Mesenteric fat pad (tissue), 1 donor: ENCODE data around the gene PDPR. TPM values are rescaled to one million over a fixed set of nuclear protein-coding genes. Genes with fewer than 3 reads are reported as not detected.
"Not testable (repeated sequence)": the region's sequence is repeated elsewhere in the genome, so short reads cannot be mapped to it uniquely, and the experiment has no call there.

Source experiments
- DNase-seq: peaks from one replicate; pipeline ENCODE4 v3.0.0-alpha.2; 2020; ENCODE audit warnings: low spot score
- total RNA-seq: library from RNA; stranded (reverse); fragmentation: NEBNext Ultra II Directional; extraction: Animal tissue kit (Norgen Biotek cat#: 25700); gene quantifications from one replicate; pipeline ENCODE4 v1.2.1, GENCODE V29; 2021
- donor health status: DM: yes; HTN: yes; CAD: no.

PDPR gene
- total RNA-seq, 1 donor from 2014 or later, result 33.5 TPM

GRCh38 chr16:70127706-70128105, 13.6 kb downstream of the PDPR start:
- not testable (repeated sequence) for DNase-seq

- not testable (repeated sequence) for DNase-seq
Observed at GRCh38 chr16:70128844-70129243, 14.7 kb downstream of the PDPR start.

DNA sequence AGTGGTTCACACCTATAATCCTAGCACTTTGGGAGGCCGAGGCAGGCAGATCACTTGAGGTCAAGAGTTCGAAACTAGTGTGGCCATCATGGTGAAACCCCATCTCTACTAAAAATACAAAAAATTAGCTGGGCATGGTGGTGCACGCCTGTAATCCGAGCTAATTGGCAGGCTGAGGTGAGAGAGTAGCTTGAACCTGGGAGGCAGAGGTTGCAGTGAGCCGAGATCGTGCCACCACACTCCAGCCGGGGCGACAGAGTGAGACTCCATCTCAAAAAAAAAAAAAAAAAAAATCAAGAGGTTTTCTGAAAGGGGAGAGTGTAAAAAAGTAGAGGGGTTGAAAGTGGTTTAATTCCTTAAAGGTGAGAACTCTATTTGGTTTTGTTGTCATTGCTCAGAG, 21.7 kb downstream of the PDPR start:
- DNase-seq, result not testable (repeated sequence)

DNA sequence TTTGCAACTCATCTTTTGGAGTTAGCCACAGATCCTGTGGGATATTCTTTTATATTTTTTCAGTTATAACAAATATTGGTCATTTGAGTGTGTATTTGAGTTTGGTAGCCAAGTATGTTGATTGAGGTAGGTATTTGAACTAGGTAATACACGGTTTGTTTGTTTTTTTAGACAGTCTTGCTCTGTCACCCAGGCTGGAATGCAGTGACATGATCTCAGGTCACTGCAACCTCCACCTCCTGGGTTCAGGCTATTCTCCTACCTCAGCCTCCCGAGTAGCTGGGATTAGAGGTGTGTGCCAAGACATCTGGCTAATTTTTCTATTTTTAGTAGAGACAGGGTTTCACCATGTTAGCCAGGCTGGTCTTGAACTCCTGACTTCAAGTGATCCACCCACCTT, 22.5 kb downstream of the PDPR start:
- not testable (repeated sequence) for DNase-seq

GRCh38 chr16:70142739-70143138, 28.6 kb downstream of the PDPR start:
- DNase-seq, result peak; percentile 89

DNA sequence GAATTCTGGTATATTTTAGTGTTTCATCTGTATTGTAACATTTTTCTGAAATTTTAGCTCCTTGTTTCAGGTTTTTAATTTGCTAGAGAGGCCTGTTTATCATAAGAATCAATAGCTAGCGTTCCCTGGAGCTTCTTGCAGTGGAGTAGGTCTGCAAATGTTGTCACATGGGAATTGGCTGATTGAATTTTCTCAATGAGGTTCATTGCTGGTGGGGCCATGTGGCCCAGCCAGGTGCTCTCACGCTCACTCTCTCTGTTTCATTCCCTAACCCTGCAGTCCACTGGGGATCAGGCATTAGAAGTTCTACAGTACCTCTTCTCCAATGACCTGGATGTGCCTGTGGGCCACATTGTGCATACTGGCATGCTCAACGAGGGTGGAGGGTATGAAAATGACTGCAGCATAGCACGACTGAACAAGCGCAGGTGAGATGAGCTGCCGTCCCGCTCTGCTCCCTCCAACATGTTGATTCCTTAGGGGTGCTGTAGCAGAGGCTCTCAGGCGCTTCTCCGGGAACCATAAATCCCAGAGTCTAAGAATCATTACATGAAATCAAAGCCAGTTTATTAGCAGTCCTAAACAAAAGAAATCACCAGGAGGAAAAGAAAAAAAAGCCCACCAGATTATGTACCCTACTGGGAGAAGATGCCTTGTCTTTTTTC, 29.2 kb downstream of the PDPR start:
- DNase-seq, result not testable (repeated sequence)

DNA sequence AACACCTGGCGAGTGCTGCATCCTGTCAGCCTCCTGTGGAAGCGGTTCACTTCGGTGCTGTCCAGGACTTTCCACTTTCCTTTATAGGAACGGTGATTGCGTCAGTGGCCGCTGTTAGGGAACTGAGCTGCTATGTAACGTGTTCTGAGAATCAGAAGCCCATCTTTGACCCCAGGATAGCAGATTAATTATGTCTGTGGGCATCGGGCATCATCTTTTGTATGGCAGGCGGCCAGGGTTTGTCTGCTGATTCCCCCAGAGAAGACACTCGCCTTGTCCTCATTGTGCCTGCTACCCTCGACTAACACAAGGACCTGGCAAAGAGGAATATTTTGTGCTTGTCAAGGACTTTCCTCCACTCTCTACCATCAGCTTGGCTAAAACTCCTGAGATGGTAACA, 33.7 kb downstream of the PDPR start:
- DNase-seq, result peak; percentile 88

GRCh38 chr16:70148453-70148852, 34.3 kb downstream of the PDPR start:
- DNase-seq, result peak; percentile 88

GRCh38 chr16:70149296-70149695, 35.2 kb downstream of the PDPR start:
- DNase-seq, result peak; percentile 88

- DNase-seq, result peak; percentile 90
Observed at GRCh38 chr16:70151391-70151790, 37.3 kb downstream of the PDPR start.

- peak; percentile 90 for DNase-seq
Observed at GRCh38 chr16:70151941-70152509, 37.9 kb downstream of the PDPR start.

DNA sequence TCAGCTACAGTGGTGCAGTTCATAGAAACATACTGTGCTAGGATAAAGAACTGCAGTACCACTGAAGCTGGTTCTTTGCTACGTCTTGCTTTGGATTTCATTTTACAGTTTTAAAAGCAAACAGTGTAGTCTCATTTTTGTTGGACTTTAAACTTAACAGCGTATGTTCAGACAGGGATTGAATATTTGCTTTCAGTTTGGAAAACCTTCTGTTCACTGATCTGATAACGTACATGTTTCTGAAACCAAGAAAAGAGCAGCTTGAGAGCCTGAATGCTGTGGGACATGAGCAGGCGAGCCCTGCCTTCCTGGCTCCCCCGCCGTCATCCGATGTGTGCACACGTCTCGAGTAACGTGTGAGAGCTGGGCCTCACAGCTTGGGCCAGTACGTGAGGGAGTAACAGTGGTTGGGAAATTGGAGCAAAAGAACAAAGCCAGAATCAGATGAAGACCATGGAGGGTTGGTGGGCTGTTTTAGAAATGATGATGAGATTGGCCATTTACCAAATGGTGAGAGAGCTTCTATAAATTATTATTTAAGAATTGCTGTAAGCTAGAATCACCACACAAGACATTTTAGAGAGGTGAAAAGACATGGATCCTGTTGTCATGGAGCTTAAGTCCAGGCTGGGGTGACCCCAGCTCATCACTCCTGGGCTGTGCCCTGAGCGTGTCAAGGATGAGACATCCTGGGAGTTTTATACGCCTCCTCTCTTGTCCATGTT, 38.6 kb downstream of the PDPR start:
- DNase-seq, result peak; percentile 92

- peak; percentile 89 for DNase-seq
Observed at GRCh38 chr16:70154736-70155135, 40.6 kb downstream of the PDPR start.

GRCh38 chr16:70156207-70156978, 42.3 kb downstream of the PDPR start:
- peak; percentile 93 for DNase-seq

DNA sequence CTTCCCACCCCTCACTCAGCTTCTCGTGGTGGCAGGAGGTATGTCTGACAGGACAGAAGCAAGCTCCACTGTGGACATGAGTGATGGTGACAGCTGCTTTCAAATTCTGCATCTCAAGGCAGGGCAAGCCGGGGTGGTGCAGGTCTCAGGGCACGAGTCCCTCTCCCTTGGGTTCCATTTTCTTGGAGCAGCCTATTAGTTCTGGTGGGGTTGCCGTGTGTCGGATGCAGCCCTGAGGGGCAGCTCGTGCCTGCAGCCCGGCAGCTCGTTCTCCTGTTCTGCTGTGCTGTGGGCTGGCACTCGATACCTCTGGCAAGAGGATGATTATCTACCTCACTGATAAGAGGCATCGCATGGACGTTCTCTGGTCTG, 43.0 kb downstream of the PDPR start:
- peak; percentile 93 for DNase-seq

- DNase-seq, result peak; percentile 89
Observed at GRCh38 chr16:70157477-70158260, 43.5 kb downstream of the PDPR start.

DNA sequence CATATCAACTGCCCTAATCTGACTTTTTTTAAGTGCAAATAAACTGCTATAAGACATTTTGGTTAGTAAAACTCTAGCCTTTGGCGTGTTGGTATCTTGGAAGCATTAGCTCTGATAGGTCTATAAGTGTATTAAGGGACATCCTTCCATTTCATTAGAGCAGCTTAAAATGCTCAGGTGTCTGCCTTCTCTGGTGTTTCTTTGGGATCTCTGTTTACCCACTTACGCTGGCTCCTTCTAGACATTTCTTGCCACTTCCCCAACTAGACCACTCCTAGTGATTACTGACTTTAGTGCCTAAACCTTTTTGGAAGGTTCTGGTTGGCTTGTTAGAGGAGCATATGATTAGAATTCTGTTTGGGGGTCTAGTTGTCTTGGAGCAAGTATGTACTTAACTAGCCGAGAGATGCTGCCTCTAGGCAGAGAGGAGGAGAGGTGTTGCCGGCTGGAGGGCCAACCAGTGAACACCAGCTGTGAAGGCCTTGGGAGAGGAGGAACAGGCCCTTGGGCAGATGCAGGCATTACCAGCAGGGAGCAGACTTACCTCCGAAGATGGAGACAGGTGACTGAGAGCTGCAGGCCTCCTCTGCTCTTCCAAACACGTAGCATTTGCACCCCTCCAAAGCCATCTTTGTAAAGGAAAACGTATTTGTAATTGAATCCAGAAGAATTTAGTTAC, 44.3 kb downstream of the PDPR start:
- peak; percentile 90 for DNase-seq

GRCh38 chr16:70159355-70160348, 45.5 kb downstream of the PDPR start:
- peak; percentile 89 for DNase-seq

- peak; percentile 88 for DNase-seq
Observed at GRCh38 chr16:70160388-70160787, 46.3 kb downstream of the PDPR start.
